ENCODE results near the gene CAMK2G.
"Not testable (repeated sequence)": the region's sequence is repeated elsewhere in the genome, so short reads cannot be mapped to it uniquely, and the experiment has no call there.

Gene CAMK2G

DNA sequence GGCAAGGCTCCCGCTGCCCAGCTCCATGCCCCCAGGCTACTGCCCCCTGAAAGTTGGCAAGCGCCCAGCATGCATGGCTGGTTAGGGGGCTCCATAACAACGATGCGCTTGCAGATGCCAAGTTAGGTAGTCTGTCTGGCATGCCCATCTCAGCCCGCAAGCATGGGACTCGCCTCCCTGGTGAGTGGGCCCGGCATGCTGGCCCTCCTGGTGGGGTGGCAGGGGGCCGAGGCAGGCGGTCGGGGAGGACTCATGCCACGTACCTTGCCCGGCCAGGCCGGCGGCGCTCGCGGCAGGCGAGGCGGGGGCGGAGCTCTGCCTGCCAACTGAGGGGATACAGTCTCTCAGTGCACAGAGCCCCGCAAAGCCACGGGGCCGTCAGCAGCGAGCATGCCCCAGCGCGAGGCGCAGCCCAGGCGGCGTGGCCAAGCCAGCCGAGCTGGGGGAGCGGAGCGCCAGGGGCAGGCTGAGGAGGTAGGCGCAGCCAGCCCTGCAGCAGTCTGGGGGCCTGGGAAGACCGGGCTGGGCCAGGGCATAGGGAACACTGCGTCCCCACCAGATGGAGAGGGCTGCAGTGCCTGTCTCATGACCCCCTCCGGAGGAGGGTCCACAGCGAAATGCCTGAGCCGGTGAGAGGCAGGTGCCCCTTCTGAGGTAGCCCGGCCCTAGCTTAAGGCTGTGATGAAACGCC lies 34.9 kb downstream of the CAMK2G start:
- no peak for DNase-seq (ENCODE audit: low spot score)

DNA sequence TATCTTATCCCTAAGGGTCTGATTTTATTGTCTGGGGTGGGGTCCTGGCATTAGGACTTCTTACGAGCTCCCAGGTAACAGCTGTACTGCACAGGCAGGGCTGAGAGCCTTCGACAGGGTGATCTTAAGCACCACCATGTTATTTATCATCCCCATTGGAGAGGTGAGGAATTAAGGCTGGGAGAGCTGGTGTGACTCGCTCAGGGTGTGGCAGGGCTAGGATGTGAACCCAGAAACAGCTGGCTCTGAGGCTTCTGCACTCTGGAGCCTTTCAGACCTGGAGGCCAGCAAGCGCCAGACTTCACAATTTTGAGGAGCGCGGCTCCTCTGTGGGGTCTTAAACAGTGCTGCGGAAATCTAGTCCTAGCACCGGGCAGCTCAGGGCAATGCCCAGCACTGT lies 35.5 kb downstream of the CAMK2G start:
- no peak for DNase-seq (ENCODE audit: low spot score)

DNA sequence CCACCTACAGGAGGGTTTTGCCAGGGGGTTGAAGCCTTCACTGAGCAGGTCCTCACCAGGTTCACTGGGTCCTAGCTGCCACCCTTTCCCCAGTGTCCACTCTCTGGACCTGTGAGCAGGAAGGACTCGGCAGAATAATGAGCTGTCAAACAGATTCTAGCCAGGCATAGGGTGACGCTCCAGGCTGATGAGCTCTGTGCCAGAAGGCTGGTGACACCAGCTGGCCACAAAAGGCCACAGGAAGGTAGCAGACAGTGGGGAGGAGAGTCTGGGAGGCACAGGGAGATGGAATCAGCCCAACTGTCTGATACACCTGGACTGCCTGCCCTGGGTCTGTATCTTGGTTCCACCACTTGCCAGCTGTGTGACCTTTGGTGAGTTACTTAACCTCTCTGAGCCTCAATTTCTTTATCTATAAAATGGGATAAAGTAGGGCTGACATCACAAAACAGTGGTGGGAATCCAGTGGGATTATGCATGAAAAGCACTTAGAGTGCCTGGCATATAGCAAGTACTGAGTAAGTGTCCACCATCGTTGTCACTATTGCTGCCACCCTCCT lies 36.3 kb downstream of the CAMK2G start:
- DNase-seq (ENCODE audit: low spot score): no peak

DNA sequence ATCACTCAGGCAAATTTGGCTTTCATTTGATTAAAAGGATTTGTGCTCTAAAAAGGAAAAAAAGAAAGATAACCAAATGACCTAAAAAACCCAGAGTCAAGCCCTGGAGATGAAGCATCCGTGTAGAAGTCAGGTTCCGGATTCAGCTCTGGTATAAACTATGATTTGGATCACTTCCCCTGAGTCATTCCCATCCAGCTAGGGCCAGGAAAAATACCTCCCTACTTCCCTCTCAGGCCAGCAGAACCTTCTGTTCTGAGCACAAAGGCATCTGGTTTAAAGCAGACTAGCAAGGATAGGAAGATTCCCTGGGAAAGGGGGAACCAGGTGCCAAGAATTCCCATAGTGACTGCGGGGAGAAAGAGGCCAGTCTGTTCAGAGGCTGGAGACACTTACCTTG lies 37.3 kb downstream of the CAMK2G start:
- no peak for DNase-seq (ENCODE audit: low spot score)

DNA sequence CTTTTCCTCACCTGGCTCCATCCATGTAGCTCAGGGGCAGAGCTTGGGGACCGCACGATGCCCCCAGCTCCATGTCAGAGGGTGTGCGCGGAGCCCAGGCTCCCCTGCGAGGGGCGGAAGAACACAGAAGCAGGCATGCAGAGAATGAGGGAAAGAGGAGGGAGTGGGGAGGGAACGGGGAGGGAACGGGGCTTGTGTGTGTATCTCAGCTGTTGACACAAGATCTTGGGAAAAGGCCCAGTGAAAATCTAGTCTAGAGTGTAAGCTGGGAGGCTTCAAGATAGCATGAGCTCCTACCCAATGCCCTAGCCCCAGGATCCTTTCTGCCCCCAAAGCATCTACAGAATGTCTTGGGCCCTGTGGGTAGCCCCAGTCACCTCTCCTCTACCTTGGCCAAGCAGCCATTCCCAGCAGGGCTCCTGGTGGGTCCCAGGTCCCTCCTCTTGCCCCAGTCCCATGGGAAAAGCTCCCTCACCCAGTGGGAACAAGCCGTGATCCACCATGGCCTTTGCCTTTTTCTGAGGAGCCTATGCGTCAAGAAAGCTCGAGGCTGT lies 37.9 kb downstream of the CAMK2G start:
- DNase-seq (ENCODE audit: low spot score): no peak

DNA sequence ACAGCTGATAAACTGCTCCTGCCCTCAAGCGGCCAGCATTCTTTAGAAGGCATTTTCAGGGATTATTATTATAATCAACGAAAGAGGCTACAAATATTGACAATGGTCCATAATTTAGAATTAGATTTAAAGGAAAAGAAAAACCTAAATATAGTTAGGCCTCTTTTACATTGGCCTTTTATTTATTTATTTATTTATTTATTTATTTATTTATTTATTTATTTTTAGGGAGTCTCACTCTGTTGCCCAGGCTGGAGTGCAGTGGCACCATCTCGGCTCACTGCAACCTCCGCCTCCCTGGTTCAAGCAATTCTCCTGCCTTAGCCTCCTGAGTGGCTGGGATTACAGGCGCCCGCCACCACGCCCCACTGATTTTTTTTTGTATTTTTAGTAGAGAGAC lies 45.3 kb downstream of the CAMK2G start:
- not testable (repeated sequence) for DNase-seq (ENCODE audit: low spot score)

DNA sequence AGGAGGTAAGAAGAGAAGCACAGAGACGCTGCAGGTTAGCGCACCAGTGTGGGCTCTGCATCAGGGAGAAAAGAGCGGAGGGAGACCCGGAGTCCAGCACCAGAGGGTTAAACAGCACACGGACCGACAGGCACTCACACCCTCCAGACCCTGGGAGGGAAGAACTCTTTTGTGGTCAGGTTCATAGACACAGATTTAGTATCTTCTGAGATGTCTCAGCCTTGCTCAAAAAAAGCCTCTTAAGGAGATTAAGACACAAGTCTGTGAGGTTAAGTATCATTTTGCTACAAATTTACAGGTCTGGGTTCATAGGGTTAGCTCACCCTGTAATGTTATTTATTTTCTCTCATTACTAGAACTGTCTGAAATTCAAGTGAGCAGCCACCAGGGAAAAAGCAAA lies 46.2 kb downstream of the CAMK2G start:
- no peak for DNase-seq (ENCODE audit: low spot score)

DNA sequence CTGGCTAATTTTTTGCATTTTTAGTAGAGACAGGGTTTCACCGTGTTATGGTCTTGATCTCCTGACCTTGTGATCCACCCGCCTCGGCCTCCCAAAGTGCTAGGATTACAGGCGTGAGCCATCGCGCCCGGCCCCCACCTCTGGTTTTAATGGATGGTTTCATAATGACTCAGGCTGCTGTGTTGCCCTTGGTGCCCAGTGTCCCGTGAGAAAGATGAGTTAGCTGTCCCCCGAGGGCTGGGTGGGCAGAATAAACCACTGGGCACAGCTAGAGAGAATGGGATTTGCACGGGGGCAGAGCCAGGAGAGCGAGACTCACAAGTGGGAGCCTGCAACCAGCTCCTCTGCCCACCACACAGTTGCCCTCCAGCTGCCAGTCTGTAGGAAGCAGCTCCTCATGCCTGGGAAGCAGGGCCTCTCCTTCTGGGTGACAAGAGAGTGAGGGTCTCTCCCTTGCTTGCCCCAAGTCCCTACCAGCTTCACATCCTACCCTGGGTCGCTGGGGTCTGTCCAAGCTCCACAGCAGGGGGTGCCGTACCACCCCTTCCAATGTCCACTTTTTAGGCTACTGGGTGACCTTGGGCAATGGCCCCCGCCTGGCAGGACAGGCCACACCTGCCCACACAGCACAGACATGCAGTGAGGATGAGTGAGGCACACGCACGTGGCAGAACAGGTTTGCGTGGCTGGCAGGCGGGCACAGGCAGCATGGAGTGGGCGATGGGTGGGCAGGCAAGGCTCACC lies 46.8 kb downstream of the CAMK2G start:
- no peak for DNase-seq (ENCODE audit: low spot score)

DNA sequence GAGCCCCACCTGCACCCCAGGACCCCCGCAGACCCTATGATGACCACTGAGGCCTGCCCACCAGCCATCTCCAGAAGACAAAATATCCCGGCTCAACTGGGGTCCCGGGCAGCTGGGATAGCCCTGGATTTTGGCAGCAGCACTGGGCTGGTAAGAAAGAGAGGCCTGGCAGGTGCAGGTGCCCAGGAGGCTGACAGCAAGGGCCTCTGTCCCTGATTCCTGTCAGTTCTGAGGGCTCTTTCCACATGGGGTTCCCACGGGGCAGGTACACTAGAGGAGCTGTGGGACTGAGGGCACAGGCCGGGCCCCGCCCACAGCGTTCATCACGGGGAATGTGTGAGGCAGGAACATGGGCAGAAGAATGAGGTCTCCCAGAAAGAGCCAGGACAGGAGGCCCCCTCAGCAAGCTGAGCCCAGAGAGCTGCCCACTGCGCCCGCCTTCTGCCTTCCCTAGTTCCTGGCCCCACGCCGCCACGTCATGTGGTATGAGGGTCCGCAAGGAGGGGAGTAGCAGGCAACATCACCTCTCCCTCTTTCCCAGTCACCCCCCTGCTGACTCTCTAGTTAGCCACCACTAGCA lies 50.1 kb downstream of the CAMK2G start:
- DNase-seq (ENCODE audit: low spot score): no peak

DNA sequence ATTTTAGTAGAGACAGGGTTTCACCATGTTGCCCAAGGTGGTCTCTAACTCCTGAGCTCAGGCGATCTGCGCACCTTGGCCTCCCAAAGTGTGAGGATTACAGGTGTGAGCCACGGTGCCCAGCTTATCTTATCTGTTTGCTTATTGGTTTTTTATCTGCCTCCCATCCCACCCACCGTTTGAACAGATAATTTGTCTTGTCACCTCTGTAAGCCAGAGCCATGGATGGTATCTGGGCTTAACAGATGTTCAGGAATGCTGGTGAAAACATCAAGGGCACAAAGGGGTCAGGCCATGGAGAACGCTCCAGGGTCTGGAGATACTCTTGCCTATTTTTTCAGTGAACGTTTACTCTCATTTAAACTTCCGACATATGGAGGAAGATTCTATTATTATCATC lies 51.0 kb downstream of the CAMK2G start:
- DNase-seq (ENCODE audit: low spot score): no peak

DNA sequence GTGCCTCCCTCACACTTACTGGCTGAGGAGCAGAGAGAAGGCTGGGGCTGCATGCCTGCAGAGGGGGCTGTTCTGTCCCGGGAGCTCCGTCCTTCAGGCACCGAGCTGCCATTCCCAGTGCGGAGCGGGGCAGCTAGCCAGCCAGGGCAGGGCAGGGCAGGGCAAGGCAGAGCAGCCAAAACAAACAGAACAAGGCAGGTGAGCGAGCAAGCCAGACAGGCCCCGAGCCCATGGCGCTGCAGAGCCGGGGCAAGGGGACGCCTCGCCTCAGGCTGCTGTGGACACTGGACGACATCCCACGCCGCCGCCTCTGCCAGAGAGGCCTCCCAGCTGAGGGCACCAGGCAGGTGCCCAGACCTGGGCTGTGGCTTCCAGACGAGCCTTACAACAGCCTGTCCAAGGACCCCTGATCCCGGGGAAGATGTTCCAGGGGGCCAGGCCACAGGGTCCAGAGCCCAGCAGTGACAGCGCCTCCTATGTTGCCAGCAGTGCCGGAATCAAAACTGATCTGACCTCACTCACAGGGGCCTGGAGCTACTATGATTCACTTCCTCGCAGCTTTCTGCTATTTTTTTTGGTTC lies 54.8 kb downstream of the CAMK2G start:
- no peak for DNase-seq (ENCODE audit: low spot score)

DNA sequence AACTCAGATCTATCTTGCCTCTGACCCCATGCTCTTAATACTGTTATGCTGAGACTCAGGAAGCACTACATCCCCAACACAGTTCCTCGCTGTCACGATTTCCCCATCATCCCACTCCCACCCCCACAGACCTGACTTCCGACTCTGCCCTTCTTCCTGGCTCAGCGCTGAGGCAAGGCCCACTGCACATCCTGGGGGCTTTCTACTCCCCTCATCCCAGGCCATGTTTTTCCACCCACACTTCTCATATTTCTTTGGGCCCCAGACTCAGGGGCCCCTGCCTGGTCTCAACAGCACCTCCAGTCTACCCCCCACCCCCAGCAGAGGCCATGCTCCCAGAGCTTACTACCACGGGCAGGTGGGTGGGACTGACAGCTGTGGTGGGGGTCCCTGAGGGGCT lies 55.3 kb downstream of the CAMK2G start:
- DNase-seq (ENCODE audit: low spot score): no peak

DNA sequence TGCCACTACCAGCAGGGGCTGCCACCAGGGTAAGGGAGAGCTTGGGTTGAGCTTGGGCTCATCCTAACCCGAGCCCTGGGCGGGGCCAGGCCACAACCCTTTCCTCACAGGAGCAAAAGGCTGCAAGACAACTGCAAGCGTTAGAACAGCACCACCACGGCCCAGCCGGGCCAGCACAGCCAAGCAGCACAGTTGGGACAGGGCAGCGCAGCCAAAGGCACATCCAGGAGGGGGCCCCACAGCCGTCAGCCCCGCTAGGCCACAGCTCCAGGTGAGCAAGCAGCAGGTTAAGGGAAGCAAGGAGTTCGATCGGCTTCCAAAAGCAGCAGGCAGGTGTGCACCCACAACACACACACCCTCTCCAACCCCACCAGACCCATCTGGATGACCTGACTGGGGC lies 56.0 kb downstream of the CAMK2G start:
- no peak for DNase-seq (ENCODE audit: low spot score)

DNA sequence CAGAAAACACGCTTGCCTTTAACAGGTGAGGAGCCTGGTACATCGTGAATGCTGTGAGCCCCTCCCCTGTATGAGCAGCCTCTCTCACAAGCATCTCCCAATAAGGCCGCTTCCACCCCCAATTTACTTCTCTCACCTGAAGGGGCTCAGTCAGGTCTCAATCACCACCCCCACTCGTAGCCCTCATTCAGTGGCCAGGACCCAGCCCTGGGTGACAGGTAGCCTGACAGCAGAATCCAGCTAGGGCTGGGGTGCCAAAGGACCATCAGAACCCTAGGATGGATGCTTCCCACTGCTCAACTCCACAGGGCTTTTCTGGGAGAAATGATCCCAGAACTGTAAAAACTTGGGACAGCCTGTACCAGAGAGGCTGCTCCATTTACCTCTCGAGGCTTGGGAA lies 56.5 kb downstream of the CAMK2G start:
- DNase-seq (ENCODE audit: low spot score): no peak

DNA sequence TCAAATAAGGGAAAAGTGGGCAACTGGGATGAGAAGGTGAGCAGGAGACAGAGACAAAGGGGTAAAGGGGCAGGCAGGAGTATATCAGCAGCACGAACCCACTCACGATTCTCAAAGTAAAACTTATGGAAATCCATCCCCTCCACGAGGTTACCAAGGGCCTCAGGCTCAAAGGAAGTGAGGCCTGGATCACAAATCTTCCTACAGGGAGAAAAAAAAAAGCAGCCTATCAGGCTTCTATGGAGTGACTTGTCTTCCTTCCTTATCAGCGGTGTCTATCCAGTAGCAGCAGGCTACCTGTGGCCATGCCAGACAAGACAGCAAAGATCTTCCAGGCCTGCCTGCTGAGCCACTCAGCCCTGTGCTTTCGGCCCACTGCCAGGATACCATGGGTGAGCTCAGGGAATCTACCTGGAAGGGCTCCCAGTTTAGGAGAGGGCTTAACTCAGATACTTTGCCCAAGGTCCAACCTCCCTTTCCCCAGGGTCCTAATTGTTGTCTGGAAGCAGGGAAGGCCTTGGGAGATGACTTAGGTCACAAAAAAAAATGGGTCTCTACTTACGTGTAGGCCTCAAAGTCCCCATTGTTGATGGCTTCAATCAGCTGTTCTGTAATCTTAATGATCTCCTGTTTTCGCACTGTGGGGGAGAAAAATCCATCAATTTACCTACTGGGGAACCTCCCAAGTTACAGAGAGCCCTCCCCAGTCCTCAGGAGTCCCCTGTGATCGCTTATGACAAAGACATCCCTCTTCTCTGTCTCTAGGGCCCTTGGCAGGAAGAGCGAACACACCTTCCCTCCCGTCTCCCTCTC lies 57.2 kb downstream of the CAMK2G start:
- no peak for DNase-seq (ENCODE audit: low spot score)

DNA sequence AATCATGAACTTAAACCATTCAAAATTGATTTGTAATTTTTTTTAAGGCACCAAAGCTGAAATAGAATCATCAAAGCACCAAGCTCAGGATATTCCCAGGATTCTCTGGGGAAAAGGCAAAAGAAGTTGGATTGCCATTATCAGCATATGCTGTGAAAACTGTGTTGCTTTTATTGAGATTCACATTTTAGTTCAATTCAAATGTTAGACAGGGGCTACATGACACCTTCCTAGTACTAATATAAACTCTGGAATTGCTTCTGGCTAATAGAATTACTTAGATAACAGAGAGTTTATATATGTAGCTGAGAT lies 58.7 kb downstream of the CAMK2G start:
- no peak for DNase-seq (ENCODE audit: low spot score)

DNA sequence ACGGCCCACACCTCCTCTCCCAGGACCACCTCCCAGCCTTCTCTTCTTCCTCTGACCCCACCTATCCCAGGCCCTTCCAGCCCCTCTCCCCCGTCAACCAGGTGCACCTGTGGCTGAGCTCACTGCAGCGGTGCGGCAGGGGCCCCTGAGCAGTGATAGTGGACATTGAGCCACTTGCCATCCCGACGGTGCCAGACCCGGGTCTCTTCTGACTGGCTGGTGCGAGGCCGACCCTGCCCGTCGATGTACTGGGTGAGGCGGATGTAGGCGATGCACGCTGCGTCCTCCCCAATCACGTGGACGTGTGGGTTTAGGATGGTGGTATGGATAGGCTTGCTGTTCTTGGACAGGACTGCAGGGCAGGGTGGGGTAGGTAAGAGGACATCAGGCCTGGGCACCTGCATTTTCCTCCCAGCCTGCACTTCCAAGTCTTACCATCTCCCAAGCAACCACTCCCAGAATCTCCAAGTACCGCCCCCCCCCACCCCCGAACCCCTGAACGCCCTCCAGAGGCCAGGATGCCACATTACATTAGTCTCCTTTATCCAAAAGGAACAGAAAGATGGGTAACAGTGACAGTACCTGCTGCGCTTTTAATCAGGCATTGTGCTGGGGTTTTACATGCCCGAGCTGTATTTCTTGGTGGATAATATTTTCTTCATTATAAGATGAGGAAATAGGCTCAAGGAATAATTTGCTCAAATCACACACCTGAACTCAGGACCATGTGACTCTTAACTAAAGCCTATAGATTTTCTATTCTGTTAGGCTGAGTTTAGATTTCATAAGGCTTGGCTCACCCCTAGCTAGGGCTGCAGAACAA lies 59.2 kb downstream of the CAMK2G start:
- DNase-seq (ENCODE audit: low spot score): no peak

DNA sequence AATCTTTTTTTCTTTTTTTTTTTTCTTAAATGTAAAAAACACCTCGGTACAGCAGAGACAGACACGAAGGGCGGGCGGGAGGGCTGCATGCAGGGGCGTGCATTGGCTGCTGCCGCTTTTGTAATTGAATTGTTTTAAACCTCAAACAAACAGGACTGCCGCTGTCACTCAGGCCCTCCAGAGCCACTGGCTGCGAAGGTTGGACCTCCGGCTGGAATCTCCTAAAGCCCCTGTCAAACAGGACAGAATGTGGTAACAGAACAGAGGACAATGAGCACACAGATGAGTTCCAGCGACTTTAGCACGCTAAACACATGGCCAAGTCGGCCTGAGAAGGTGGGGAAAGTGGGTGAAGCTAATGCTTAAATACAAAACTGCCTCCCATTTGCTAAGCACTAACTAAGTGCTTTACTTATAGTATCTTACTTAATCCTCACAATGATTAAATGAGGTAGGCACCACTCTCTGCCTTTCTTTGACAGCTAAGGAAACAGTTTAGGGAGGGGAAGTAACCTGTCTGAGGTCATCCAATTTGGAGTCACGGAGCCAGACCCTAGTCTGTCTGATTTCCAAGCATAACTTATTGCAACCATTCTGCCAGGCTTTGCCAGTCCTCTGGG lies 60.0 kb downstream of the CAMK2G start:
- no peak for DNase-seq (ENCODE audit: low spot score)

DNA sequence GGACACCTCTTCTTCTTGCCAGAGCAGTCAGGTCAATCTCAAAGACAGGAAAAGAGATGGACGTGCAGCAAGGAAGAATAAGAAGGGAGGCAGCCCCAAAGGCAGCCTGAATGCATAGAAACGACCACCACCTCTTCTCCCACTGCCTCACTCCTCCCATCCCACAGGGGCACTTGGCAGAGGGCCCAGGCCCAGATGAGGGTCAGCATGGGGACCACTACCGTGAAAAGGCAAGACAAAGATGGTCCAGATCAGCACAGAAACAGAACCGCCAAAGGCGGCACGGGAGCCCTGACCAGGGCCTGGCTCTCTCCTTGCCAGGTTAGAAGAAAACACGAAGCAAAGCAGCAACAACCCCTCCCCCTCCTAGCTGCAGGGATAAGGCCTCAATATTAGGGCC lies 61.0 kb downstream of the CAMK2G start:
- no peak for DNase-seq (ENCODE audit: low spot score)

DNA sequence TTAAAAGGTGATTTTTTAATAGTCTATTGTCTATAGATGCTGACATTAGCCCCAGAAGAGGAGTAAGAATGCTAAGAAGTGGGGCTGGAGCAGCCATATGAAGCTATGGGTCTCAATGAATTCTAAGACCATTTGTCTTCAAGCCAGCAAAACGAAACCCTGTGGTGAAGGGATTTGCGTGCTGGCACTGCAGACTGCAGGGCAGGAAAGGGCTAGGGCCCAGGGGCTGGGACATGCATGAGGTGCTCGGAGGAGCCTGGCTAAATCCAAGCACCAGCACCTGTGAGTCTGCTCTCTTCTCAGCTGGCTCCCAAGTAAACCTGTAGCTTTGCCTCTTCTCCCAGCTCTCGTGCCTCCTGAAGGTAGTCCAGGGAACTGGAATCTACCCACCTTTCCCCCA lies 61.7 kb downstream of the CAMK2G start:
- DNase-seq (ENCODE audit: low spot score): no peak

Data from left forelimb (tissue), 1 donor.